ENCODE measurements around the gene UGT1A7.

GRCh38 chr2:233822101-233822771 is 140.5 kb downstream of the UGT1A7 start:
- TF ChIP-seq, protein P1, sequence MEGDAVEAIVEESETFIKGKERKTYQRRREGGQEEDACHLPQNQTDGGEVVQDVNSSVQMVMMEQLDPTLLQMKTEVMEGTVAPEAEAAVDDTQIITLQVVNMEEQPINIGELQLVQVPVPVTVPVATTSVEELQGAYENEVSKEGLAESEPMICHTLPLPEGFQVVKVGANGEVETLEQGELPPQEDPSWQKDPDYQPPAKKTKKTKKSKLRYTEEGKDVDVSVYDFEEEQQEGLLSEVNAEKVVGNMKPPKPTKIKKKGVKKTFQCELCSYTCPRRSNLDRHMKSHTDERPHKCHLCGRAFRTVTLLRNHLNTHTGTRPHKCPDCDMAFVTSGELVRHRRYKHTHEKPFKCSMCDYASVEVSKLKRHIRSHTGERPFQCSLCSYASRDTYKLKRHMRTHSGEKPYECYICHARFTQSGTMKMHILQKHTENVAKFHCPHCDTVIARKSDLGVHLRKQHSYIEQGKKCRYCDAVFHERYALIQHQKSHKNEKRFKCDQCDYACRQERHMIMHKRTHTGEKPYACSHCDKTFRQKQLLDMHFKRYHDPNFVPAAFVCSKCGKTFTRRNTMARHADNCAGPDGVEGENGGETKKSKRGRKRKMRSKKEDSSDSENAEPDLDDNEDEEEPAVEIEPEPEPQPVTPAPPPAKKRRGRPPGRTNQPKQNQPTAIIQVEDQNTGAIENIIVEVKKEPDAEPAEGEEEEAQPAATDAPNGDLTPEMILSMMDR (optimal IDR thresholded peaks at IDR 0.05 in 1 of 3, IDR thresholded peaks at IDR 0.05 in 1 of 3, conservative IDR thresholded peaks at IDR 0.05 in 1 of 3; ENCODE audit: extremely low read depth in 1 of 3, insufficient read depth in 2 of 3, low read length in 3 of 3) = no peak
- no peak for TF ChIP-seq EZH2 (IDR thresholded peaks at IDR 0.05; ENCODE audit: low read length)
